ENCODE measurements around the gene OGN.
"Not testable (repeated sequence)": the region's sequence is repeated elsewhere in the genome, so short reads cannot be mapped to it uniquely, and the experiment has no call there.

OGN gene

GRCh38 chr9:92404042-92404836, at the start of gene OGN:
Gene OGN (minus strand): TSS chr9:92404578. CDS start chr9:92403407, 1,171 bp downstream.
- no peak for FAIRE-seq

- no peak for FAIRE-seq
These were observed 42.2 kb upstream of the OGN start for GRCh38 chr9:92446536-92446935.

GRCh38 chr9:92444841-92445240, 40.5 kb upstream of the OGN start:
- no peak for FAIRE-seq

GRCh38 chr9:92440751-92441046, 36.3 kb upstream of the OGN start:
- FAIRE-seq = no peak

- FAIRE-seq = no peak
These were observed 35.8 kb upstream of the OGN start for GRCh38 chr9:92439921-92440750.

- FAIRE-seq = peak; percentile 69
These were observed 34.6 kb upstream of the OGN start for GRCh38 chr9:92438900-92439526.

- no peak for FAIRE-seq
These were observed 30.9 kb upstream of the OGN start for GRCh38 chr9:92435263-92435662.

- no peak for FAIRE-seq
These were observed 28.7 kb upstream of the OGN start for GRCh38 chr9:92432972-92433548.

- FAIRE-seq = no peak
These were observed 28.0 kb upstream of the OGN start for GRCh38 chr9:92432350-92432749.

- no peak for FAIRE-seq
These were observed 25.5 kb upstream of the OGN start for GRCh38 chr9:92429836-92430235.

GRCh38 chr9:92426501-92427145, 22.2 kb upstream of the OGN start:
- FAIRE-seq = peak; percentile 97

- FAIRE-seq = no peak
These were observed 21.1 kb upstream of the OGN start for GRCh38 chr9:92425474-92425873.

GRCh38 chr9:92424340-92424739, 20.0 kb upstream of the OGN start, which contains the start of gene OMD:
Gene OMD (minus strand): TSS chr9:92424471. CDS start chr9:92417558, 6,913 bp downstream.
- no peak for FAIRE-seq

GRCh38 chr9:92423612-92424011, 19.2 kb upstream of the OGN start:
- no peak for FAIRE-seq

- no peak for FAIRE-seq
These were observed 18.4 kb upstream of the OGN start for GRCh38 chr9:92422611-92423338.

GRCh38 chr9:92414566-92414965, 10.2 kb upstream of the OGN start:
- FAIRE-seq = no peak

GRCh38 chr9:92411157-92411556, 6.8 kb upstream of the OGN start:
- FAIRE-seq = not testable (repeated sequence)

- no peak for FAIRE-seq
These were observed 4.5 kb upstream of the OGN start for GRCh38 chr9:92408747-92409478.

GRCh38 chr9:92407818-92408217, 3.4 kb upstream of the OGN start:
- no peak for FAIRE-seq

- no peak for FAIRE-seq
These were observed 2.1 kb upstream of the OGN start for GRCh38 chr9:92406477-92406876.

- no peak for FAIRE-seq
These were observed 1.4 kb upstream of the OGN start for GRCh38 chr9:92405818-92406217.
